ENCODE measurements around the gene WEE1. TPM values are rescaled to one million over a fixed set of nuclear protein-coding genes. Genes with fewer than 3 reads are reported as not detected.
"Not testable (repeated sequence)": the region's sequence is repeated elsewhere in the genome, so short reads cannot be mapped to it uniquely, and the experiment has no call there.

Gene WEE1
- total RNA-seq, 2 experiments from 2014 or later, result 45.2 to 49.2 TPM

DNA sequence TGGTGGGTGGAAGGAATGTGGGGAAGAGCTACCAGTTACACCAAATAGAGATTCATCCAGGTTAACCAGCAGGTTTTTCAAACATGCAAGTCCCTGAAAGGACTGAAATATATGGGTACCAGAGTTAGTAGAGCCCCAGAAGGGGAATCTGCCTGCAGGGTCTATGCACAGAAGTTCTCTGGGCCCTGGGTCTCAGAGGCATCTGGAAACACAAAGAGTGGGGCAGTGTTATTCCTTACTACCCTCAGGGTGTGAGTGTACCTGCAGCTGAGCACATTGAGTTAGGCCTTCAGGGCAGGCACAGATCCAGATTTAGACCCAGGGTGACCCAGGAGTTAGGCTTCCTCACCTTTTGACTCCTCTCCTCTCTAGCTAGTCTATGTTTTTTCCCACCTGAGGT lies 46.5 kb downstream of the WEE1 start:
- CTCF ChIA-PET, result interaction anchor here (1.0 to 1.2 kb wide), 3 partner anchors 9 to 128 kb away, joined by 3 read pairs; no protein-coding TSS in a partner anchor
- no peaks in the 10 kb centered on the region for H3K9me3 Mint-ChIP-seq
- intact Hi-C loops (cut with micrococcal nuclease), result loop anchor here (10.0 kb wide), 1 partner anchor 675 kb away; the partner anchor contains the start of gene SBF2
- peaks cover 13% of the 10 kb centered on the region for H3K4me1 Mint-ChIP-seq (ENCODE audit: low read depth)
- TF ChIP-seq, protein P1, sequence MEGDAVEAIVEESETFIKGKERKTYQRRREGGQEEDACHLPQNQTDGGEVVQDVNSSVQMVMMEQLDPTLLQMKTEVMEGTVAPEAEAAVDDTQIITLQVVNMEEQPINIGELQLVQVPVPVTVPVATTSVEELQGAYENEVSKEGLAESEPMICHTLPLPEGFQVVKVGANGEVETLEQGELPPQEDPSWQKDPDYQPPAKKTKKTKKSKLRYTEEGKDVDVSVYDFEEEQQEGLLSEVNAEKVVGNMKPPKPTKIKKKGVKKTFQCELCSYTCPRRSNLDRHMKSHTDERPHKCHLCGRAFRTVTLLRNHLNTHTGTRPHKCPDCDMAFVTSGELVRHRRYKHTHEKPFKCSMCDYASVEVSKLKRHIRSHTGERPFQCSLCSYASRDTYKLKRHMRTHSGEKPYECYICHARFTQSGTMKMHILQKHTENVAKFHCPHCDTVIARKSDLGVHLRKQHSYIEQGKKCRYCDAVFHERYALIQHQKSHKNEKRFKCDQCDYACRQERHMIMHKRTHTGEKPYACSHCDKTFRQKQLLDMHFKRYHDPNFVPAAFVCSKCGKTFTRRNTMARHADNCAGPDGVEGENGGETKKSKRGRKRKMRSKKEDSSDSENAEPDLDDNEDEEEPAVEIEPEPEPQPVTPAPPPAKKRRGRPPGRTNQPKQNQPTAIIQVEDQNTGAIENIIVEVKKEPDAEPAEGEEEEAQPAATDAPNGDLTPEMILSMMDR (IDR thresholded peaks at IDR 0.05), result no peak
- ATAC-seq (no peak), DNase-seq (no peak)
- H3K4me3 Mint-ChIP-seq, result no peak overlapping the region
- POLR2A ChIA-PET, result no interaction called here
- H3K27me3 Mint-ChIP-seq, result no peaks in the 10 kb centered on the region
- H3K27ac Mint-ChIP-seq, result no peak overlapping the region
- H3K36me3 Mint-ChIP-seq (ENCODE audit: low read depth), result no peaks in the 10 kb centered on the region

DNA sequence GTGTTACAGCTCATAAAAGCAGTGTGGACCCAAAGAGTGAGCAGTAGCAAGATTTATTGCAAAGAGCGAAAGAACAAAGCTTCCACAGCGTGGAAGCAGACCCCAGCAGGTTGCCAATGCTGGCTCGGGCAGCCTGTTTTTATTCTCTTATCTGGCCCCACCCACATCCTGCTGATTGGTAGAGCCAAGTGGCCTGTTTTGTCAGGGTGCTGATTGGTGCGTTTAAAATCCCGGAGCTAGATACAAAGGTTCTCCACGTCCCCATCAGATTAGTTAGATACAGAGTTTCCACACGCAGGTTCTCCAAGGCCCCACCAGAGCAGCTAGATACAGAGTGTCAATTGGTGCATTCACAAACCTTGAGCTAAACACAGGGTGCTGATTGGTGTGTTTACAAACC lies 48.9 kb downstream of the WEE1 start:
- H3K27me3 Mint-ChIP-seq; POLR2A ChIA-PET; DNase-seq; ATAC-seq; H3K36me3 Mint-ChIP-seq (ENCODE audit: low read depth); H3K27ac Mint-ChIP-seq; H3K9me3 Mint-ChIP-seq; intact Hi-C loops (cut with micrococcal nuclease); H3K4me1 Mint-ChIP-seq (ENCODE audit: low read depth); H3K4me3 Mint-ChIP-seq: not testable (repeated sequence)
- CTCF ChIA-PET, result interaction anchor here (1.2 kb wide), 1 partner anchor 9 kb away, joined by 3 read pairs; no protein-coding TSS in a partner anchor

DNA sequence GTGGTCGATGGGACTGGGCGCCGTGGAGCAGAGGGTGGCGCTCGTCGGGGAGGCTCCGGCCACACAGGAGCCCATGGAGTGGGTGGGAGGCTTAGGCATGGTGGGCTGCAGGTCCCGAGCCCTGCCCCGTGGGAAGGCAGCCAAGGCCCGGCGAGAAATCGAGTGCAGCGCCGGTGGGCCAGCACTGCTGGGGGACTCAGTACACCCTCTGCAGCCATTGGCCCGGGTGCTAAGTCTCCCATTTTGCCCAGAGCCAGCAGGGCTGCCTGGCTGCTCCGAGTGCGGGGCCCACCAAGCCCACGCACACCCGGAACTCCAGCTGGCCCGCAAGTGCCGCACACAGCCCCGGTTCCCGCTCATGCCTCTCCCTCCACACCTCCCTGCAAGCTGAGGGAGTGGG lies 49.6 kb downstream of the WEE1 start:
- H3K4me3 Mint-ChIP-seq, POLR2A ChIA-PET, H3K27ac Mint-ChIP-seq: not testable (repeated sequence)

DNA sequence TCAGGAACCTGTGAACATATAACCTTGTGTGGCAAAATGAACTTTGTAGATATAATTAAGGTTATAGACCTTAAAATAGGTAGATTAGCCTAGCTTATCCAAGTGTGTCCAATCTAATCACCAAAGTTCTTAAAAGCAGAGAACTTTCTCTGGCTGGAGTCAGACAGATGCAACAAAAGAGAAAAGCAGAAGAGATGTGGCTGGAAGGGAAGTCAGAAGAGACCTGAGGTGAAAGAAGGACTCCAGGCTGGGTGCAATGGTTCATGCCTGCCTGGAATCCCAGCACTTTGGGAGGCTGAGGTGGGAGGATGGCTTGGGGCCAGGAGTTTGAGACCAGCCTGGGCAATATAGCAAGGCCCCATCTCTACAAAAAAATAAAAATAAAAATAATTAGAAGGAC lies 51.0 kb downstream of the WEE1 start:
- TF ChIP-seq, protein P1 (IDR thresholded peaks at IDR 0.05), result no peak
- DNase-seq (no peak), ATAC-seq (no peak)
- ChIA-PET CTCF (no interaction called here), POLR2A (no interaction called here)
- Mint-ChIP-seq H3K27me3 (no peaks in the 10 kb centered on the region), H3K9me3 (no peaks in the 10 kb centered on the region), H3K36me3 (ENCODE audit: low read depth) (no peaks in the 10 kb centered on the region), H3K4me1 (ENCODE audit: low read depth) (no peaks in the 10 kb centered on the region), H3K27ac (no peak overlapping the region), H3K4me3 (no peak overlapping the region)
- intact Hi-C loops (cut with micrococcal nuclease), result no loop called here

More for the DNA sequence above, 49.6 kb downstream of the WEE1 start:
- H3K36me3 Mint-ChIP-seq (ENCODE audit: low read depth); DNase-seq; intact Hi-C loops (cut with micrococcal nuclease); CTCF ChIA-PET; H3K9me3 Mint-ChIP-seq; ATAC-seq; H3K4me1 Mint-ChIP-seq (ENCODE audit: low read depth); H3K27me3 Mint-ChIP-seq: not testable (repeated sequence)

DNA sequence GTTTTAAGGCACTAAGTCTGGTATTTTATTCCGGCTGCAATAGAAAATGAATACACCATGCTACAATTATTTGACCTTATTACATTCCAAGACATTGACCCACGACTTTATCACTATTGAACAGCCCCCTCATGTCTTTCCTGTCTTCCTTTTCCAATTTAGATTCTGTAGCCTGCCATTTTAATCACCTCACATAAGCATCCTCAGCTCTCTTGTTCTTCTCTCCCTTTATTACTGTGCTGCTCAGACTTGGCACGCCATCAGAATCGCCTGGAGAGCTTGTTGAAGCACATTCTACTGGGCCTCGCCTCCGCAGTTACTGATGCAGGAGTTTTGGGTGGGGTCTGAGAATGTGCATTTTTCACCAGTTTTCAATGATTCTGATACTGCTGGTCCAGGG lies 51.7 kb downstream of the WEE1 start:
- H3K9me3 Mint-ChIP-seq, result no peaks in the 10 kb centered on the region
- ChIA-PET CTCF (no interaction called here), POLR2A (no interaction called here)
- no peak overlapping the region for H3K4me3 Mint-ChIP-seq
- H3K4me1 Mint-ChIP-seq (ENCODE audit: low read depth), result no peaks in the 10 kb centered on the region
- intact Hi-C loops (cut with micrococcal nuclease), result no loop called here
- no peak for DNase-seq
- H3K27ac Mint-ChIP-seq, result no peak overlapping the region
- ATAC-seq, result no peak
- no peaks in the 10 kb centered on the region for H3K27me3 Mint-ChIP-seq
- no peaks in the 10 kb centered on the region for H3K36me3 Mint-ChIP-seq (ENCODE audit: low read depth)
- TF ChIP-seq, protein P1 (IDR thresholded peaks at IDR 0.05), result no peak

DNA sequence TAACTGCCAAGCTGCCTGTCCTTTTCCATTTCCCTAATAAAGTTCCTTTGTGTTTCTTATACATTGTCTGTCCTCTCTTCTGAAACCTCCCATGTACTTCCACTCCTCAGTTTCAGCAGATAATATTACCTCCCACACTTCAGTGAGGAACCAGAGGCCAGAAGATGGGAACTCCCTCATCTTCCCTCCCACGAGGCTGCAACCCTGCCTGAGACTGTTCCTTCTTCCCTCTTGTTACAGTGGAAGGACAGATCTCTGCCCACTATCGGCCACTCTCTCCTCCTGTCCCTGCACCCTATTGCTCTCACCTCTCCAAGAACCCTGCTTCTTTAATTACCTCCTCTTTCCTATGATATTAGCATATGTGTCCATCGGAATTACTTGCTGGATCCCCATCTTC lies 52.3 kb downstream of the WEE1 start:
- DNase-seq (no peak), ATAC-seq (no peak)
- ChIA-PET POLR2A (no interaction called here), CTCF (no interaction called here)
- intact Hi-C loops (cut with micrococcal nuclease), result no loop called here
- TF ChIP-seq, protein P1 (IDR thresholded peaks at IDR 0.05), result no peak
- Mint-ChIP-seq H3K9me3 (no peaks in the 10 kb centered on the region), H3K4me1 (ENCODE audit: low read depth) (no peaks in the 10 kb centered on the region), H3K36me3 (ENCODE audit: low read depth) (no peaks in the 10 kb centered on the region), H3K27ac (no peak overlapping the region), H3K4me3 (no peak overlapping the region), H3K27me3 (no peaks in the 10 kb centered on the region)

All from activated CD8-positive, alpha-beta T cell treated with anti-CD3 and anti-CD28 coated beads for 36 hours (primary cell).